ENCODE data around the gene IRAK2.

Gene IRAK2

DNA sequence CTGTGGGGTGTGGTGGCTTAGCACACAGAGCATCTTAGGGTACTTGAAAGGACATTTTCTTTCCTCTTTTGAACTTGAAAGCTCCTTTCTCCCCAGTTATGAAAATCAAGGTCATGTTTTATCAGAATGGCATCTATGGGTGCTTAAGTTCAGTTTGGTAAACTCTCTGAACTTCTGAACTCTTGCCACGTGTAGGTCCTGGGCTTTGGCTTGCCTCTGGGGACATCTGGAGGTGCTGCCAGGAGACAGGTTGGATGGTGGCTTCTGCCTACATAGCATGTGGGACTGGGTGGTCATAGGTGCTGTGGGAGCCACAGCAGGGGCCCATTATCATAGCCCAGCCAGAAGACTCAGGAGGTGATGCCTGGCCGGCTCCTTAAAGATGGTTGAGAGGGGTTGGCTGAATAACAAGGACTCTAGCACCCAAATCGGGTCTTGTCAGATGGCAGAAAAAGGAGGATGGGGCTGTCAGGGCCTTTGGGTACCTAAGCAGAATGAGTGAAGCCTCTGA is 112.5 kb downstream of the IRAK2 start:
- Histone ChIP-seq H3K36me3 (peaks cover 54 to 71% (median 56%) of the 10 kb centered on the region in 3 donors), H3K4me1 (peaks cover 0 to 22% (median 17%) of the 10 kb centered on the region in 4 donors), H3K9me3 (no peaks in the 10 kb centered on the region), H3K27ac (no peak overlapping the region), H3K27me3 (no peaks in the 10 kb centered on the region), H3K4me3 (no peak overlapping the region)
- peak in 1 of 2 donors; percentile 5 for DNase-seq
- TF ChIP-seq, protein P1, sequence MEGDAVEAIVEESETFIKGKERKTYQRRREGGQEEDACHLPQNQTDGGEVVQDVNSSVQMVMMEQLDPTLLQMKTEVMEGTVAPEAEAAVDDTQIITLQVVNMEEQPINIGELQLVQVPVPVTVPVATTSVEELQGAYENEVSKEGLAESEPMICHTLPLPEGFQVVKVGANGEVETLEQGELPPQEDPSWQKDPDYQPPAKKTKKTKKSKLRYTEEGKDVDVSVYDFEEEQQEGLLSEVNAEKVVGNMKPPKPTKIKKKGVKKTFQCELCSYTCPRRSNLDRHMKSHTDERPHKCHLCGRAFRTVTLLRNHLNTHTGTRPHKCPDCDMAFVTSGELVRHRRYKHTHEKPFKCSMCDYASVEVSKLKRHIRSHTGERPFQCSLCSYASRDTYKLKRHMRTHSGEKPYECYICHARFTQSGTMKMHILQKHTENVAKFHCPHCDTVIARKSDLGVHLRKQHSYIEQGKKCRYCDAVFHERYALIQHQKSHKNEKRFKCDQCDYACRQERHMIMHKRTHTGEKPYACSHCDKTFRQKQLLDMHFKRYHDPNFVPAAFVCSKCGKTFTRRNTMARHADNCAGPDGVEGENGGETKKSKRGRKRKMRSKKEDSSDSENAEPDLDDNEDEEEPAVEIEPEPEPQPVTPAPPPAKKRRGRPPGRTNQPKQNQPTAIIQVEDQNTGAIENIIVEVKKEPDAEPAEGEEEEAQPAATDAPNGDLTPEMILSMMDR (IDR thresholded peaks at IDR 0.05), result no peak
- intact Hi-C loops (cut with DNase I; ENCODE audit: low total_unique reads), result no loop called here

DNA sequence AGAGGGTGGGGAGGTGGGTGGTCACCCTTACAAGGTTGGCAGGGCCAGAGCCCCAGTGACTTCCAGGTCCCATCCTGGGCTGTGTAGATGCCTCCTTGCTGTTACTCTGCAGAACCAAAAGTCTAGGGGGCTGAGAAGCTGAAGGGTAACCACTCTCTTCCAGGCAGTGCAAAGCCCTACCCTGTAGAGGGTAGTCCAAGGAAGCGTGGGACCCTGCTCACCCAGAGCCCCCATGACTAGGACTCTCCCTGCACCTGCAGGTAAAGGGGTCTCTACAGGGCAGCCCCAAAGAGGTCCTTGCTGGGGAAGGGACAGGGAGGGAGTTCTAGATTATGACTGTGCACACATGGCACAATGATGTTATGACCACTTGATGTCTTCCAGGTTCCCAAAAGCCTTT is 113.8 kb downstream of the IRAK2 start:
- H3K4me1 ChIP-seq, result peaks cover 0 to 13% (median 9%) of the 10 kb centered on the region in 4 donors
- peak in 1 of 2 donors; percentile 37 for DNase-seq
- H3K27ac ChIP-seq, result no peak overlapping the region

DNA sequence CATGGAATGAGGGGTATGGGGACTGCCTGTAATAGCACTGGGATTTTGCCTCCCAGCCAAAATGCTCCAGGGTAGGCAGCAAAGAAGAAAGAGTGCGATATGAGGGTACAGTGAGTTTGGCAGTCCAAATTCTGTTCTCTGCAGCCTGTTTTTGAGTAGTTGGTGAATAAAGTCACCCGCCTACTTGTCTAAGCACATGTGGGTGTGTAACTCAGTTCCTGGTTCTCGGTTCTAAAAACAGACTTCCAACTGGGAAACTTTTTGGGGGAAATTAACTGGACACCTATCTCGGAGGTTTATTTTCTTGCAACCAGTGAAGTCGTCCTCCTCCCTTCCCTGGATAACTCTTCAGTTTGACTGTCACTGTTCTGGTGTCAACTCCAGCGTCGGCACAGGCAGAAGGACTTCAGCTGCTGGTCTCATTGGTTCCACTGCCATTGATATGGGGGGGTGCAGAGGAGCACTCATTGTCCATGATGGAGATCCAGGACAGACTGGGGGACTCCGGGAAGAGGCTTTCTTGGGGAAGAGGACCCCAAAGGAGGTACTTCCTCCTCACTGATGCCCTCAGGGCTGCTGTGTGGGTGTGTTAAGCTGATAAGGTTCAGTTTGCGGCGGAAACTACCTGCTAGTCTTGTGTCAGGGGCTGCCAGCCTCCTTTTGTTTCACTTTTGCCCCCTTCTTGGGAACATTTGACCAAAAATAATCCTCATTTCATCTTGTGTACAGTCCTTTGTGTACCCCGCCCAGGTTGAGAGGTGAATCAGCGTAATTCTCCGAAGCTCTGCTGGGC is 114.9 kb downstream of the IRAK2 start:
- no peaks in the 10 kb centered on the region for H3K27me3 ChIP-seq
- peaks cover 54 to 80% (median 54%) of the 10 kb centered on the region in 3 donors for H3K36me3 ChIP-seq
- TF ChIP-seq, protein P1 (IDR thresholded peaks at IDR 0.05), result no peak
- peak in 1 of 2 donors; percentile 39 for DNase-seq
- no peak overlapping the region for H3K27ac ChIP-seq
- H3K9me3 ChIP-seq, result no peaks in the 10 kb centered on the region
- peaks cover 0 to 3% (median under 1%) of the 10 kb centered on the region in 4 donors for H3K4me1 ChIP-seq
- intact Hi-C loops (cut with DNase I; ENCODE audit: low total_unique reads), result no loop called here
- H3K4me3 ChIP-seq, result no peak overlapping the region

More for the DNA sequence above, 113.8 kb downstream of the IRAK2 start:
- intact Hi-C loops (cut with DNase I; ENCODE audit: low total_unique reads), result no loop called here
- Histone ChIP-seq H3K36me3 (peaks cover 51 to 71% (median 54%) of the 10 kb centered on the region in 3 donors), H3K27me3 (no peaks in the 10 kb centered on the region), H3K4me3 (no peak overlapping the region), H3K9me3 (no peaks in the 10 kb centered on the region)
- TF ChIP-seq, protein P1 (IDR thresholded peaks at IDR 0.05), result no peak

DNA sequence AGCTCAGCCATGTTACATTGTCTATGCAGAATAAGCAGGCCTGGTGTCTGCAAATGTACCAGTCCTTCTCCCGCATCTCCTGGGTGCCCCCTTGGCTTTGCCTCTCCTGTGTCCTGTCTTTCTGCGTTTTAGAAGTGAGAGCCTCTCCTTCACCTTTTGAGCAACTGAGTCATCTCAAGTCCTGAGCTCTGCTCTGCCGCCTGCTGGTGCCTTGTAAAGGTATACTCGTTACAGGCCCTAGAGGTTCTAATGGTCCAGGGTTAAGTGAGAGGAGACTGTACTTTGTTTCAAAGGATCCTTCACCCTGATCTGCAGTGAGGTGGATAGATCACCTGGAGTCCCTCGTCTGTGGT is 115.4 kb downstream of the IRAK2 start:
- TF ChIP-seq, protein P1 (IDR thresholded peaks at IDR 0.05), result no peak
- H3K9me3 ChIP-seq, result no peaks in the 10 kb centered on the region
- no peak overlapping the region for H3K27ac ChIP-seq
- intact Hi-C loops (cut with DNase I; ENCODE audit: low total_unique reads), result no loop called here
- no peaks in the 10 kb centered on the region for H3K27me3 ChIP-seq
- DNase-seq, result peak in 1 of 2 donors; percentile 48
- H3K36me3 ChIP-seq, result peaks cover 54 to 80% (median 54%) of the 10 kb centered on the region in 3 donors
- H3K4me1 ChIP-seq, result no peaks in the 10 kb centered on the region
- H3K4me3 ChIP-seq, result no peak overlapping the region

DNA sequence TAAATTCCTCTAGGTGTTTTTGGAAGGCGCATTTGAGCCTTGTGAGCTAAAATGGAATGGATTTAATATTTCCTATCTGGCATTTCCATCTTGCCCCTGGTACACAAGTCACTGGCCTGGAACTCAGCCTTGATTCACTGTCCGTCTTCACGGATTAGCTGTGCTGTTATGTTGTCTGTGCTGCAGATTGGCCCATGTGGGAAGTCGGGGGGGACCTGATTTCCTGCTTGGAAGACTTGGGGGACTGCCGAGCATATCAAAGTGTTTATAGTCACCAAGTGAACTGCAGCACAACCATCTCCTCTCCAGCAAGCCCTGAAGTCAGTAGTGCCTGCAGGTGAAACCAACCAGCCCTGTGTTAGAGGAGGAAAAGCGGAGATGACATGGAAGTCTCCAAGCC is 115.9 kb downstream of the IRAK2 start:
- no peaks in the 10 kb centered on the region for H3K4me1 ChIP-seq
- peak in 1 of 2 donors; percentile 53 for DNase-seq
- H3K27me3 ChIP-seq, result no peaks in the 10 kb centered on the region
- no peaks in the 10 kb centered on the region for H3K9me3 ChIP-seq
- no peak overlapping the region for H3K4me3 ChIP-seq
- TF ChIP-seq, protein P1 (IDR thresholded peaks at IDR 0.05), result no peak
- intact Hi-C loops (cut with DNase I; ENCODE audit: low total_unique reads), result no loop called here
- H3K36me3 ChIP-seq, result peaks cover 54 to 83% (median 58%) of the 10 kb centered on the region in 3 donors
- no peak overlapping the region for H3K27ac ChIP-seq

Data from tibial artery (tissue), 4 donors.